KMS-11 (cell line): ENCODE measurements around the gene CGB3.

Experiments
- H2AFZ ChIP-seq: fragments of 200-600 bp; sonication (generic); 2 replicates; pipeline ENCODE4 v1.6.1; 2016; ENCODE audit warnings: antibody characterized with exemption, mixed run types, low read depth
- H3K27ac ChIP-seq: fragments of 200-600 bp; sonication (generic); 2 replicates; pipeline ENCODE4 v1.6.1; 2016; ENCODE audit warnings: mild to moderate bottlenecking, mixed run types
- H3K27me3 ChIP-seq: fragments of 200-600 bp; sonication (generic); 2 replicates; pipeline ENCODE4 v1.6.1; 2017; ENCODE audit warnings: mild to moderate bottlenecking, low read depth, mixed run types, moderate library complexity; ENCODE audit not compliant: insufficient read depth
- H3K36me3 ChIP-seq: fragments of 200-600 bp; sonication (generic); 2 replicates; pipeline ENCODE4 v1.6.1; 2017; ENCODE audit warnings: mild to moderate bottlenecking, mixed run types; ENCODE audit not compliant: insufficient read depth
- H3K4me1 ChIP-seq: fragments of 200-600 bp; sonication (generic); 2 replicates; pipeline ENCODE4 v1.6.1; 2016; ENCODE audit warnings: mild to moderate bottlenecking, low read depth, mixed run types; ENCODE audit not compliant: poor library complexity, severe bottlenecking
- H3K4me2 ChIP-seq: fragments of 200-600 bp; sonication (generic); 2 replicates; pipeline ENCODE4 v1.7.0; 2016; ENCODE audit warnings: mild to moderate bottlenecking, mixed run types
- H3K4me3 ChIP-seq: fragments of 200-600 bp; sonication (generic); IDR thresholded peaks from 2 replicates; pipeline ENCODE4 v1.6.1; 2017; ENCODE audit warnings: low read depth, low read length, mixed read lengths; ENCODE audit not compliant: insufficient read depth
- H3K79me2 ChIP-seq: fragments of 200-600 bp; sonication (generic); 2 replicates; pipeline ENCODE4 v1.6.1; 2016; ENCODE audit warnings: low read depth, mixed run types; ENCODE audit not compliant: insufficient read depth
- H3K9ac ChIP-seq: fragments of 200-600 bp; sonication (generic); 2 replicates; pipeline ENCODE4 v1.6.1; 2016; ENCODE audit warnings: mild to moderate bottlenecking, mixed run types
- H4K20me1 ChIP-seq: fragments of 200-600 bp; sonication (generic); 2 replicates; pipeline ENCODE4 v1.6.1; 2016; ENCODE audit warnings: mild to moderate bottlenecking, mixed run types; ENCODE audit not compliant: insufficient read depth
- TF ChIP-seq, protein P1 (sequence below): fragments of 200-600 bp; sonication (generic); conservative IDR thresholded peaks from 2 replicates; pipeline ENCODE4 v1.6.1; 2017; ENCODE audit warnings: low read depth, mild to moderate bottlenecking, antibody characterized with exemption, low read length, moderate library complexity, mixed read lengths

The CGB3 gene

DNA sequence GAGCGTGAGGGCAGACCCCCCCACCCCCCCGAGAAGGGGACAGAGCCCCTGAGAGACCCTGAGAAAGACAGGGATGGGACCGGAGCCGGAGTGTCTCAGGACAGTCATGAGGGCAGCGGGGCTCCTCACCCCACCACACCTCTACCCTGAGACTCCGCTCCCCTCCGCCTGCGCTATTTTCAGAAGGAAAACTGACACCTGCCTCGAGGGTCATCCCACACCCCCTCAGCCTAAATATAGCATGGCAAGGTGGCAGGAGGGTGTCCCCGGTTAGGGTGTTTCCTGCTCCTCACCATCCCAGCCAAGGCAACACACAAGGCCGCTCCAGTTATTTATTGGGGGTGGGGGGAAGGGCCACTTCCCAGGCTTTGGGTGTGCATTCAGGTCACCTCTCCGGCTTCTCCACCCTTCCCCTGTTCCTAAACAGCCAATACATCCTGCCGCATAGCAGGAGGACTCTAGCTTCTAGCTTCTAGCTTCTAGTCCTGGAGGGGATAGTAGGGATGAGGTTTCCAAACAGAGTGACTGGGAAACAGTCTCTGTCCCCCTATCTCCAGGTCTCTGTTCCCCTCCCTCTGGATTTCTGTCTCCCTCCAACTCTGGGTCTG, 41.9 kb upstream of the CGB3 start:
- H2AFZ ChIP-seq = no peak overlapping the region
- H3K4me2 ChIP-seq = no peak overlapping the region
- H4K20me1 ChIP-seq = no peaks in the 10 kb centered on the region
- no peak overlapping the region for H3K27ac ChIP-seq
- H3K27me3 ChIP-seq = peaks cover 92% of the 10 kb centered on the region
- H3K4me3 ChIP-seq = no peak overlapping the region
- TF ChIP-seq, protein P1, sequence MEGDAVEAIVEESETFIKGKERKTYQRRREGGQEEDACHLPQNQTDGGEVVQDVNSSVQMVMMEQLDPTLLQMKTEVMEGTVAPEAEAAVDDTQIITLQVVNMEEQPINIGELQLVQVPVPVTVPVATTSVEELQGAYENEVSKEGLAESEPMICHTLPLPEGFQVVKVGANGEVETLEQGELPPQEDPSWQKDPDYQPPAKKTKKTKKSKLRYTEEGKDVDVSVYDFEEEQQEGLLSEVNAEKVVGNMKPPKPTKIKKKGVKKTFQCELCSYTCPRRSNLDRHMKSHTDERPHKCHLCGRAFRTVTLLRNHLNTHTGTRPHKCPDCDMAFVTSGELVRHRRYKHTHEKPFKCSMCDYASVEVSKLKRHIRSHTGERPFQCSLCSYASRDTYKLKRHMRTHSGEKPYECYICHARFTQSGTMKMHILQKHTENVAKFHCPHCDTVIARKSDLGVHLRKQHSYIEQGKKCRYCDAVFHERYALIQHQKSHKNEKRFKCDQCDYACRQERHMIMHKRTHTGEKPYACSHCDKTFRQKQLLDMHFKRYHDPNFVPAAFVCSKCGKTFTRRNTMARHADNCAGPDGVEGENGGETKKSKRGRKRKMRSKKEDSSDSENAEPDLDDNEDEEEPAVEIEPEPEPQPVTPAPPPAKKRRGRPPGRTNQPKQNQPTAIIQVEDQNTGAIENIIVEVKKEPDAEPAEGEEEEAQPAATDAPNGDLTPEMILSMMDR = no peak
- H3K36me3 ChIP-seq = no peaks in the 10 kb centered on the region
- no peaks in the 10 kb centered on the region for H3K4me1 ChIP-seq
- no peaks in the 10 kb centered on the region for H3K79me2 ChIP-seq
- H3K9ac ChIP-seq = no peak overlapping the region

DNA sequence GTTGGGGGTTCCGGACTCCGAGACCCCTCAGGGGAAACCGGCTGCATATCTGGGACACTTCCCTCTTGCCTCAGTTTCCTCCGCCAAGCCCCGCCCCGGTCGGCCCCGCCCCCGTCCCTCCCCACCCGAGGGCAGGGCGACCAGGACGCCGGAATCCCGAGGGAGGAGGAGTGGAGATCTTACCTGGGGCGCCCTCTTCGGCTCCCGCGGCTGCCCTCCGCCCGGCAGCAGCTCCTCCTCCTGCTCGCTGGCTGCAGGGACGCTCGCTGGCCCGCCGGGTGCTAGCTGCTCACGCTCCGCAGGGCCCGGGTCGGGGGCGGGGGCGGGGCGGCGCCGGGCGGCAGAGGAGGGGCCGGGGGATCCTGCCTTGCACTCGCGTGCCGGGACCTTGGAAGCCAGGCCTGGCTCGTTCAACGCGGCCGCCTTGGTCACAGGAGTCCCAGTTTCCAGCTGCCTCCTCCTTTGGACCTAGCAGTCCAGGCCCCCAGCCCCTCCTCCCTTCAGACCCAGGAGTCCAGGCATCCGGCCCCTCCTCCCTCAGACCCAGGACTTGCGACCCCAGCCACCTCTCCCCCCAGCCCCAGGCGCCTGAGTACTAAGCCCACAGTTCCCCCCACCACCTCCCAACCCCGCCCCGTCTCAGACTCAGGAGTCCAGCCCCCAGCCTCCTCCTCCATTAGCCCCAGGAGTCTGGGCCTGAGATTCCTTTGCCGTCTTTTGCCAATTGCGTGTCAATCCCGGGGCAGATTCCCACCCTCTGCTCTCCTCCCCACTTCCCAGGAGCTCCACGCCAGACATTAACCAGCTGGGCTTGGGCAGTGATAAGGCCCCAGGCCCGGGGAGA, 40.9 kb upstream of the CGB3 start, which contains the start of gene NTF4:
Gene NTF4 (minus strand): TSS at position 51 of the 844 bp plus-strand sequence. CDS start 2,821 bp downstream, outside the sequence.
- Histone ChIP-seq H3K36me3 (no peaks in the 10 kb centered on the region), H3K9ac (no peak within 1 kb of the TSS), H2AFZ (no peak within 1 kb of the TSS), H3K4me1 (no peaks in the 10 kb centered on the region), H3K27ac (no peak within 1 kb of the TSS), H3K79me2 (no peaks in the 10 kb centered on the region), H3K4me2 (no peak within 1 kb of the TSS), H3K4me3 (no peak within 1 kb of the TSS), H3K27me3 (peaks cover 94% of the 10 kb centered on the region), H4K20me1 (no peaks in the 10 kb centered on the region)
- TF ChIP-seq, protein P1 = no peak

DNA sequence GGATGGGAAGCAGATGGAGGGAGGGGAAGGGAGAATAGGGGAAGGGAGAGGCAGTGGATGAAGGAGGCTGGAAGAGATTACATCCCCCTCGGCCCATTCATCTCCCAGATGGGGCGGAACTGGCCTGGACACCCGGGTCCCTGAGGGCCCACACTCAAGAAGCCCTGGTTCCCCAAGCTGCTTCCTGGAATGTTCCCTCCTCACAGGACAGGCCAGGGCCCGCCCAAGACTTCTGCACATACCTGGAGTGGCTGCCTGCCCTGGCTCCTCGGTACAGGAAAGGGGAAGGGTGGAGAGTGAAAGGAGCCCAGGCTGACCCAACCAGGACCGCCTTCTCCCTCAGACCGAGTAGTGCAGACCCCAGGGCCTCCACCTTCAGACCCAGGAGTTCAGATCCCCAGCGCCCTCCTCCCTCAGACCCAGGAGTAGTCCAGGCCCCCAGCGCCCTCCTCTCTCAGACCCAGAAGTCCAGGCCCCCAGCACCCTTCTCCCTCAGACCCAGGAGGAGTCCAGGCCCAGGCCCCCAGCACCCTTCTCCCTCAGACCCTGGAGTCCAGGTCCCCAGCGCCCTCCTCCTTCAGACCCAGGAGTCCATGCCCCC, 40.0 kb upstream of the CGB3 start:
- peaks cover 92% of the 10 kb centered on the region for H3K27me3 ChIP-seq

DNA sequence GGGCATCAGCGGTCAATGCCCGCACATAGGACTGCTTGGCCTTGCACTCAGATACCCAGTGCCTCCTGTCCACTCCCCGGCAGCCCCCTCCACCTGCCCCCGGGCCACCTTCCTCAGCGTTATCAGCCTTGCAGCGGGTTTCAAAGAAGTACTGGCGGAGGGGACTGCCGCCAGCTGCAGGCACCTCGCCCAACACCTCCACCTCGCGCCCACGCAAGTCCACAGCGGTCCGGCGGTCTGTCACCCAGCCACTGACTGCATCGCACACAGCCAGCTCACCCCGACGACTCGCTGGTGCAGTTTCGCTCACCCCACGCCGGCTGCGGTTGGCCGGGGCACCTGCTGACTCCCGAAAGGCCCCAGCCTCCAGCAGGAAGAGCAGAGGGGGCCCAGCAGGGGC, 37.3 kb upstream of the CGB3 start:
- Histone ChIP-seq H3K4me2 (no peak overlapping the region), H4K20me1 (no peaks in the 10 kb centered on the region), H3K36me3 (no peaks in the 10 kb centered on the region), H2AFZ (no peak overlapping the region), H3K4me3 (no peak overlapping the region), H3K9ac (no peak overlapping the region), H3K79me2 (no peaks in the 10 kb centered on the region), H3K27ac (no peak overlapping the region), H3K27me3 (peaks cover 93% of the 10 kb centered on the region), H3K4me1 (peaks cover 5% of the 10 kb centered on the region)
- TF ChIP-seq, protein P1 = no peak

More for the DNA sequence above, 40.0 kb upstream of the CGB3 start:
- Histone ChIP-seq H3K36me3 (no peaks in the 10 kb centered on the region), H2AFZ (no peak overlapping the region), H3K79me2 (no peaks in the 10 kb centered on the region), H4K20me1 (no peaks in the 10 kb centered on the region), H3K4me1 (no peaks in the 10 kb centered on the region), H3K27ac (no peak overlapping the region), H3K9ac (no peak overlapping the region), H3K4me2 (no peak overlapping the region), H3K4me3 (no peak overlapping the region)
- TF ChIP-seq, protein P1 = no peak
